Endothelial cell of umbilical vein (primary cell): ENCODE data around the gene MKLN1. TPM values are rescaled to one million over a fixed set of nuclear protein-coding genes. Genes with fewer than 3 reads are reported as not detected.

Source experiments
- BruUV-seq: library from RNA; stranded (reverse); fragments of 400-500 nt; replicated peaks from 2 replicates; lab custom pipeline; 2021; lab: Mats Ljungman, UMichigan
- CTCF ChIA-PET: fragments of 300-600, 350-600 bp; sonication (Branson Sonifier 250); formaldehyde crosslinking; loops from one replicate; lab custom pipeline; 2021; ENCODE audit warnings: antibody characterized with exemption, inconsistent platforms; lab: Charles Lee
- POLR2A ChIA-PET: fragments of 300-600, 350-600 bp; sonication (Branson Sonifier 250); formaldehyde crosslinking; loops from one replicate; lab custom pipeline; 2021; ENCODE audit warnings: antibody characterized with exemption, inconsistent platforms; lab: Charles Lee
- DNase-seq: peaks from one replicate; pipeline ENCODE4 v3.0.0-alpha.2; 2011; ENCODE audit warnings: low read depth, low spot score
- FAIRE-seq: peaks from 2 replicates; lab custom pipeline; 2011; peaks lifted over from hg19 to GRCh38; lab: Jason Lieb, UNC
- H2AFZ ChIP-seq: 2 replicates; pipeline ENCODE4 v1.6.0; 2012; ENCODE audit warnings: low read depth, low read length, control low read depth, inconsistent platforms
- H3K27ac ChIP-seq: 2 replicates; pipeline ENCODE4 v1.5.1; 2011; ENCODE audit warnings: low read depth, mild to moderate bottlenecking, control low read depth, low read length, moderate library complexity; ENCODE audit not compliant: insufficient read depth
- H3K27me3 ChIP-seq, 2 experiments: 2 replicates each; pipeline versions ENCODE4 v1.6.0 to v1.6.1; 2011; ENCODE audit warnings: low read length in 2 of 2, mixed read lengths in 1 of 2; ENCODE audit not compliant: control insufficient read depth in 2 of 2, insufficient read depth in 2 of 2
- H3K36me3 ChIP-seq, 2 experiments: 2 replicates in 1 of 2; 3 replicates in 1 of 2; pipeline ENCODE4 v1.5.1; 2011; ENCODE audit warnings: low read length in 2 of 2, mild to moderate bottlenecking in 1 of 2, moderate library complexity in 1 of 2; ENCODE audit not compliant: control insufficient read depth in 2 of 2, insufficient read depth in 2 of 2; ENCODE audit errors: extremely low read depth in 1 of 2
- H3K4me1 ChIP-seq: 3 replicates; pipeline ENCODE4 v1.5.1; 2011; ENCODE audit warnings: mild to moderate bottlenecking, low read length; ENCODE audit not compliant: control insufficient read depth, insufficient read depth; ENCODE audit errors: extremely low read depth
- H3K4me2 ChIP-seq: 2 replicates; pipeline ENCODE4 v1.6.1; 2011; ENCODE audit warnings: low read length, control low read depth, mixed read lengths; ENCODE audit not compliant: insufficient read depth
- H3K4me3 ChIP-seq, 3 experiments: fragments of 200-600 bp in 1 of 3; sonication (generic), shearing (Covaris generic) in 1 of 3; replicated peaks in 1 of 3; 2 replicates each; pipeline ENCODE4 v1.5.1; 2011 to 2016; ENCODE audit warnings: control low read depth in 3 of 3, low read length in 3 of 3, mild to moderate bottlenecking in 2 of 3, inconsistent platforms in 1 of 3, low read depth in 1 of 3, moderate library complexity in 1 of 3; ENCODE audit not compliant: insufficient read depth in 1 of 3
- H3K79me2 ChIP-seq: 2 replicates; pipeline ENCODE4 v1.6.0; 2012; ENCODE audit warnings: low read length, inconsistent platforms; ENCODE audit not compliant: control insufficient read depth, insufficient read depth
- H3K9ac ChIP-seq: replicated peaks from 2 replicates; pipeline ENCODE3; 2011; ENCODE audit warnings: low read length, control low read depth; ENCODE audit not compliant: insufficient read depth; ENCODE audit errors: extremely low read depth
- H3K9me1 ChIP-seq: replicated peaks from 3 replicates; pipeline ENCODE4 v1.6.0; 2011; ENCODE audit warnings: mild to moderate bottlenecking, low read length; ENCODE audit not compliant: control insufficient read depth, insufficient read depth; ENCODE audit errors: extremely low read depth
- H3K9me3 ChIP-seq: replicated peaks from 2 replicates; pipeline ENCODE4 v1.5.1; 2012; ENCODE audit warnings: low read length, inconsistent platforms; ENCODE audit not compliant: control insufficient read depth, insufficient read depth
- H4K20me1 ChIP-seq: replicated peaks from 2 replicates; pipeline ENCODE3; 2011; ENCODE audit warnings: mild to moderate bottlenecking, low read length; ENCODE audit not compliant: control insufficient read depth, insufficient read depth; ENCODE audit errors: extremely low read depth
- CTCF ChIP-seq, 2 donors: IDR thresholded peaks; 1 replicate in 1 of 2; 2 replicates in 1 of 2; pipeline ENCODE4 v1.5.1; 2011; ENCODE audit warnings: low read length in 2 of 2, mild to moderate bottlenecking in 2 of 2, moderate library complexity in 2 of 2, control low read depth in 1 of 2, inconsistent platforms in 1 of 2, low read depth in 1 of 2; ENCODE audit not compliant: insufficient read depth in 1 of 2; ENCODE audit errors: extremely low read depth in 1 of 2
- EZH2 ChIP-seq: IDR thresholded peaks from 2 replicates; pipeline ENCODE4 v1.6.1; 2012; ENCODE audit warnings: borderline replicate concordance, low read depth, mild to moderate bottlenecking, moderate library complexity, low read length, inconsistent platforms; ENCODE audit not compliant: severe bottlenecking
- FOS ChIP-seq: IDR thresholded peaks from 2 replicates; pipeline ENCODE4 v1.6.1; 2011; ENCODE audit warnings: mild to moderate bottlenecking, low read length, moderate library complexity, borderline replicate concordance; ENCODE audit not compliant: insufficient read depth
- GATA2 ChIP-seq: IDR thresholded peaks from 2 replicates; pipeline ENCODE4 v1.7.0; 2011; ENCODE audit warnings: low read depth, mild to moderate bottlenecking, moderate library complexity, mixed read lengths, low read length; ENCODE audit not compliant: insufficient read length, insufficient read depth
- JUN ChIP-seq: IDR thresholded peaks from 2 replicates; pipeline ENCODE4 v1.6.1; 2011; ENCODE audit warnings: borderline replicate concordance, low read depth; ENCODE audit not compliant: insufficient read length, insufficient read depth
- MAX ChIP-seq: IDR thresholded peaks from 2 replicates; pipeline ENCODE4 v1.6.1; 2011; ENCODE audit not compliant: insufficient read depth, insufficient read length
- MYC ChIP-seq: IDR thresholded peaks from one replicate; pipeline ENCODE4 v1.6.1; 2011; ENCODE audit warnings: mild to moderate bottlenecking, low read depth, low read length
- POLR2A ChIP-seq: IDR thresholded peaks from 2 replicates; pipeline ENCODE4 v1.6.1; 2012; ENCODE audit warnings: low read depth, mild to moderate bottlenecking, control low read depth, low read length
- POLR2AphosphoS5 ChIP-seq: IDR thresholded peaks from 2 replicates; pipeline ENCODE4 v1.6.1; 2012; ENCODE audit warnings: low read depth, mild to moderate bottlenecking, control low read depth, low read length, moderate library complexity; ENCODE audit not compliant: insufficient read depth
- dilution Hi-C: fragments of 300-500 bp; cut with MboI; formaldehyde crosslinking; loops from one replicate; pipeline ENCODE4 v1.15.0; 2019; ENCODE audit warnings: low sequenced_read_pairs; ENCODE audit not compliant: extremely low pct_ligation_motif_present
- intact Hi-C: fragments of 100-400 bp; cut with micrococcal nuclease; formaldehyde crosslinking; loops from one replicate; pipeline ENCODE4 v1.10.0; 2022
- polyA plus RNA-seq, 4 experiments: library from polyadenylated mRNA; depleted of rRNA in 3 of 4; stranded (reverse) in 3 of 4; unstranded in 1 of 4; fragments of >200 nt; gene quantifications; 2 replicates each; pipeline versions ENCODE4 v1.2.1 to v1.2.3, GENCODE V29; 2011 to 2012; ENCODE audit warnings: missing spikeins in 1 of 4
- total RNA-seq: library from RNA; stranded (reverse); gene quantifications from 2 replicates; pipeline ENCODE4 v1.2.3, GENCODE V29; 2021

Gene MKLN1
- total and polyA plus RNA-seq, 2 donors (not counting 3 experiments of a cell fraction or from before 2014, with no cell fraction given): 12.2 to 32.1 TPM

GRCh38 chr7:131456338-131456737 lies 128.7 kb downstream of the MKLN1 start:
- dilution Hi-C loops: no loop called here
- H3K4me2 ChIP-seq: no peak overlapping the region

More at GRCh38 chr7:131456338-131456737, 128.7 kb downstream of the MKLN1 start:
- Histone ChIP-seq H3K27ac (no peak overlapping the region), H3K79me2 (no peaks in the 10 kb centered on the region), H3K9ac (no peak overlapping the region), H3K4me3 (no peak overlapping the region), H4K20me1 (no peaks in the 10 kb centered on the region), H3K4me1 (peaks cover 9% of the 10 kb centered on the region), H2AFZ (no peak overlapping the region), H3K9me1 (no peaks in the 10 kb centered on the region), H3K9me3 (no peaks in the 10 kb centered on the region), H3K27me3 (no peaks in the 10 kb centered on the region), H3K36me3 (no peaks in the 10 kb centered on the region)
- BruUV-seq: no TSS peak
- POLR2A ChIA-PET: no interaction called here
- intact Hi-C loops: no loop called here
- TF ChIP-seq GATA2 (no peak), MAX (no peak), MYC (no peak), CTCF (IDR thresholded peaks at IDR 0.05; ENCODE audit: extremely low read depth in 1 of 2, insufficient read depth in 1 of 2, low read depth in 1 of 2, low read length in 2 of 2) (no peak), JUN (no peak), FOS (no peak), POLR2A (no peak), EZH2 (no peak), POLR2AphosphoS5 (no peak)
- no peak for DNase-seq
- FAIRE-seq: no peak
- CTCF ChIA-PET: no interaction called here
